Activated CD4-positive, CD25-positive, alpha-beta regulatory T cell treated with anti-CD3 and anti-CD28 coated beads, Interleukin-2, amount 50 U/mL, for 72 hours (primary cell): Measurements from ENCODE around the gene PDE4DIP.
"Not testable (repeated sequence)": the region's sequence is repeated elsewhere in the genome, so short reads cannot be mapped to it uniquely, and the experiment has no call there.

Experiments
- DNase-seq: peaks from one replicate; pipeline ENCODE4 v3.0.0; 2021

The PDE4DIP gene

GRCh38 chr1:148989378-148989777 is 145.2 kb downstream of the PDE4DIP start:
- DNase-seq = not testable (repeated sequence)

GRCh38 chr1:148990233-148990788 is 146.1 kb downstream of the PDE4DIP start:
- not testable (repeated sequence) for DNase-seq

GRCh38 chr1:148991818-148992217 is 147.6 kb downstream of the PDE4DIP start:
- not testable (repeated sequence) for DNase-seq

- not testable (repeated sequence) for DNase-seq
Observed at GRCh38 chr1:148992364-148992763, 148.1 kb downstream of the PDE4DIP start.

GRCh38 chr1:148996449-148997224 is 152.4 kb downstream of the PDE4DIP start:
- not testable (repeated sequence) for DNase-seq

- not testable (repeated sequence) for DNase-seq
Observed at GRCh38 chr1:148997405-148997804, 153.2 kb downstream of the PDE4DIP start.

GRCh38 chr1:149002664-149003063 is 158.4 kb downstream of the PDE4DIP start:
- DNase-seq = not testable (repeated sequence)

GRCh38 chr1:149008326-149008725 is 164.1 kb downstream of the PDE4DIP start:
- DNase-seq = not testable (repeated sequence)

- not testable (repeated sequence) for DNase-seq
Observed at GRCh38 chr1:149008769-149009168, 164.5 kb downstream of the PDE4DIP start.

- not testable (repeated sequence) for DNase-seq
Observed at GRCh38 chr1:149009761-149010160, 165.5 kb downstream of the PDE4DIP start.

- DNase-seq = not testable (repeated sequence)
Observed at GRCh38 chr1:149012599-149012998, 168.4 kb downstream of the PDE4DIP start.

GRCh38 chr1:149013513-149013912 is 169.3 kb downstream of the PDE4DIP start:
- not testable (repeated sequence) for DNase-seq

- not testable (repeated sequence) for DNase-seq
Observed at GRCh38 chr1:149015522-149015921, 171.3 kb downstream of the PDE4DIP start.

- DNase-seq = not testable (repeated sequence)
Observed at GRCh38 chr1:149016626-149017025, 172.4 kb downstream of the PDE4DIP start.

GRCh38 chr1:149018577-149018976 is 174.3 kb downstream of the PDE4DIP start:
- not testable (repeated sequence) for DNase-seq

- DNase-seq = not testable (repeated sequence)
Observed at GRCh38 chr1:149024327-149024726, 180.1 kb downstream of the PDE4DIP start.

GRCh38 chr1:149033916-149034315 is 189.7 kb downstream of the PDE4DIP start:
- DNase-seq = not testable (repeated sequence)

- not testable (repeated sequence) for DNase-seq
Observed at GRCh38 chr1:149043056-149043455, 198.8 kb downstream of the PDE4DIP start.

- DNase-seq = not testable (repeated sequence)
Observed at GRCh38 chr1:149064611-149065010, 220.4 kb downstream of the PDE4DIP start.

GRCh38 chr1:149075505-149076127 is 231.4 kb downstream of the PDE4DIP start:
- DNase-seq = not testable (repeated sequence)
